IMR-90 (cell line): Measurements from ENCODE around the gene CES3. TPM values are rescaled to one million over a fixed set of nuclear protein-coding genes. Genes with fewer than 3 reads are reported as not detected.

Experiments
- ATAC-seq: fragments of 200-7000 bp; cut with Tn5 transposase; 2 replicates; pipeline ENCODE4 v1.9.1; 2020; ENCODE audit warnings: low read depth, mild to moderate bottlenecking, moderate library complexity
- BruUV-seq: library from RNA; stranded (reverse); fragments of 400-500 nt; replicated peaks from 2 replicates; lab custom pipeline; 2021; lab: Mats Ljungman, UMichigan
- CTCF ChIA-PET: fragments of 300-600 bp; formaldehyde crosslinking; extraction: SDS; loops from one replicate; lab custom pipeline; 2021; ENCODE audit warnings: antibody characterized with exemption; lab: Yijun Ruan, JAX
- POLR2A ChIA-PET: fragments of 300-600 bp; sonication (Branson Sonifier 250); formaldehyde crosslinking; loops from one replicate; lab custom pipeline; 2022; ENCODE audit warnings: antibody characterized with exemption; ENCODE audit not compliant: unreplicated experiment; lab: Charles Lee
- DNase-seq: peaks from one replicate; pipeline ENCODE4 v3.0.0; 2013
- H2AFZ ChIP-seq: replicated peaks from 2 replicates; pipeline ENCODE3; 2013; ENCODE audit warnings: low read length, mild to moderate bottlenecking; ENCODE audit not compliant: poor library complexity
- H2AK5ac ChIP-seq: 2 replicates; pipeline ENCODE4 v1.6.1; 2013; ENCODE audit warnings: low read depth, low read length, inconsistent platforms
- H2AK9ac ChIP-seq: replicated peaks from 2 replicates; pipeline ENCODE3; 2013; ENCODE audit warnings: mild to moderate bottlenecking, low read depth, low read length, moderate library complexity; ENCODE audit not compliant: poor library complexity
- H2BK120ac ChIP-seq: 2 replicates; pipeline ENCODE4 v1.6.1; 2013; ENCODE audit warnings: low read depth, low read length, inconsistent platforms
- H2BK15ac ChIP-seq: 3 replicates; pipeline ENCODE4 v1.6.1; 2013; ENCODE audit warnings: low read depth, low read length, inconsistent platforms
- H2BK20ac ChIP-seq: 2 replicates; pipeline ENCODE4 v1.6.1; 2013; ENCODE audit warnings: low read depth, mild to moderate bottlenecking, inconsistent platforms, low read length, moderate library complexity
- H2BK5ac ChIP-seq: 2 replicates; pipeline ENCODE4 v1.6.1; 2013; ENCODE audit warnings: mild to moderate bottlenecking, low read depth, low read length, inconsistent platforms; ENCODE audit not compliant: poor library complexity, severe bottlenecking
- H3K14ac ChIP-seq: replicated peaks from 2 replicates; pipeline ENCODE4 v1.6.1; 2013; ENCODE audit warnings: low read depth, low read length, inconsistent platforms
- H3K18ac ChIP-seq: 2 replicates; pipeline ENCODE4 v1.6.1; 2013; ENCODE audit warnings: low read depth, low read length, control low read depth
- H3K23ac ChIP-seq: 2 replicates; pipeline ENCODE4 v1.6.1; 2013; ENCODE audit warnings: low read depth, low read length, inconsistent platforms
- H3K27ac ChIP-seq: 2 replicates; pipeline ENCODE4 v1.5.1; 2013; ENCODE audit warnings: mild to moderate bottlenecking, control low read depth, low read length; ENCODE audit not compliant: insufficient read depth
- H3K27me3 ChIP-seq: 2 replicates; pipeline ENCODE4 v1.6.1; 2013; ENCODE audit warnings: low read length; ENCODE audit not compliant: control insufficient read depth, insufficient read depth
- H3K36me3 ChIP-seq: 2 replicates; pipeline ENCODE4 v1.6.1; 2013; ENCODE audit warnings: low read length, mixed read lengths; ENCODE audit not compliant: control insufficient read depth, insufficient read depth
- H3K4ac ChIP-seq: 2 replicates; pipeline ENCODE4 v1.6.1; 2013; ENCODE audit warnings: low read depth, low read length, inconsistent platforms
- H3K4me1 ChIP-seq: 2 replicates; pipeline ENCODE4 v1.6.1; 2013; ENCODE audit warnings: low read length, mixed read lengths; ENCODE audit not compliant: control insufficient read depth, insufficient read depth
- H3K4me2 ChIP-seq: 2 replicates; pipeline ENCODE4 v1.6.1; 2013; ENCODE audit warnings: low read depth, mild to moderate bottlenecking, control low read depth, low read length, moderate library complexity
- H3K4me3 ChIP-seq: 2 replicates; pipeline ENCODE4 v1.5.1; 2013; ENCODE audit warnings: low read depth, mild to moderate bottlenecking, control low read depth, low read length, moderate library complexity; ENCODE audit not compliant: insufficient read depth
- H3K56ac ChIP-seq: 2 replicates; pipeline ENCODE4 v1.6.1; 2013; ENCODE audit warnings: low read length, inconsistent platforms; ENCODE audit not compliant: insufficient read depth; ENCODE audit errors: extremely low read depth
- H3K79me1 ChIP-seq, 2 experiments: 2 replicates each; pipeline ENCODE4 v1.6.1; 2013; ENCODE audit warnings: low read length in 2 of 2, inconsistent platforms in 1 of 2, low read depth in 1 of 2
- H3K9ac ChIP-seq: 2 replicates; pipeline ENCODE4 v1.6.1; 2013; ENCODE audit warnings: low read depth, low read length, control low read depth
- H3K9me1 ChIP-seq: 2 replicates; pipeline ENCODE4 v1.6.1; 2013; ENCODE audit warnings: low read length, inconsistent platforms; ENCODE audit not compliant: insufficient read depth
- H3K9me3 ChIP-seq: 2 replicates; pipeline ENCODE4 v1.6.1; 2013; ENCODE audit warnings: low read length; ENCODE audit not compliant: control insufficient read depth, insufficient read depth
- H4K20me1 ChIP-seq: 2 replicates; pipeline ENCODE4 v1.6.1; 2013; ENCODE audit warnings: low read length, inconsistent platforms; ENCODE audit not compliant: insufficient read depth
- H4K5ac ChIP-seq: 2 replicates; pipeline ENCODE4 v1.6.1; 2013; ENCODE audit warnings: mild to moderate bottlenecking, low read depth, low read length, control low read depth
- H4K8ac ChIP-seq, 2 experiments: 2 replicates each; pipeline ENCODE4 v1.6.1; 2013; ENCODE audit warnings: low read depth in 2 of 2, low read length in 2 of 2, control low read depth in 1 of 2, inconsistent platforms in 1 of 2
- H4K91ac ChIP-seq: 2 replicates; pipeline ENCODE4 v1.6.1; 2013; ENCODE audit warnings: low read depth, low read length, inconsistent platforms; ENCODE audit not compliant: insufficient read depth
- NFE2L2 ChIP-seq: fragments of 150-350 bp; IDR thresholded peaks from 2 replicates; pipeline ENCODE4 v1.6.1; 2016; ENCODE audit warnings: low read depth, mild to moderate bottlenecking, low read length
- WGBS, 2 experiments: methylation state at CpG; one replicate each; pipeline versions ENCODE4 v1.1.5 to v1.1.7; 2013; ENCODE audit warnings: missing lambda C conversion rate in 2 of 2; ENCODE audit not compliant: insufficient read length in 1 of 2; ENCODE audit errors: extremely low coverage in 2 of 2; 5-methylcytosine and 5-hydroxymethylcytosine counted together
- dilution Hi-C: fragments of 300-500 bp; cut with HindIII; formaldehyde crosslinking; loops from one replicate; pipeline ENCODE4 v1.14.3; 2018; ENCODE audit warnings: low sequenced_read_pairs; ENCODE audit not compliant: unreplicated experiment
- in situ Hi-C: fragments of 300-500 bp; cut with MboI; formaldehyde crosslinking; loops from 3 replicates; pipeline ENCODE4 v1.14.3; 2019; ENCODE audit warnings: low sequenced_read_pairs, inconsistent platforms, mixed read lengths
- intact Hi-C: fragments of 100-400 bp; cut with micrococcal nuclease; formaldehyde crosslinking; loops from 2 replicates; pipeline ENCODE4 v1.10.0; 2022
- polyA plus RNA-seq, 3 experiments: library from polyadenylated mRNA; depleted of rRNA; stranded (reverse); fragments of >200 nt; gene quantifications; 2 replicates each; pipeline ENCODE4 v1.2.3, GENCODE V29; 2012; ENCODE audit warnings: low replicate concordance in 1 of 3
- total RNA-seq: library from RNA; depleted of rRNA; stranded (reverse); fragments of >200 nt; gene quantifications from 2 replicates; pipeline ENCODE4 v1.2.3, GENCODE V29; 2012

CES3 gene
- total and polyA plus RNA-seq, 2 of the 4 experiments (the other 2 are of a cell fraction), result 0.03 TPM; not detected in 1

DNA sequence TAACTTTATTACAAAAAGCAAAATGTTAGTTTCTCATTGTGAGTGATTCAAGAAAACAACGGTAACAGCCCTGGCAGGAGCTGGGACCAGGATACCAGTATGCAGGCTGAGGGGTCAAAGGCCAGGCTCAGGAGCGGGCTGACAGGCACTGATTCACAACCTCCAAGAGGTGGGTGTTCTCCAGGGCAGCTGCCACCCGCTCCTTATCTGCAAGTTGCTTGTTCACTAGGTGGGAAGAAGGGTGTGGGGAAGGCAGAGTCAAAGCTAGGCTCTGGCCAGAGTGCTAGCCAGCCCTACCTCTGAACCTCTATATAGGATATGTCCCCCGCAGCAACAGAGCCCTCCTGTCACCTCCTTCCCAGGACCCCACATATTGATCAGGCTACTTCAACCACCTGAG lies 29.0 kb upstream of the CES3 start:
- Histone ChIP-seq H2BK15ac (no peak overlapping the region), H3K9me1 (peaks cover 29% of the 10 kb centered on the region), H2AK9ac (no peak overlapping the region), H3K4ac (no peak overlapping the region), H3K56ac (no peak overlapping the region), H2BK5ac (no peak overlapping the region), H2BK20ac (no peak overlapping the region), H3K27ac (no peak overlapping the region), H3K14ac (no peak overlapping the region), H2BK120ac (no peak overlapping the region), H3K27me3 (no peaks in the 10 kb centered on the region), H4K20me1 (peaks cover 34% of the 10 kb centered on the region), H3K4me2 (no peak overlapping the region), H3K4me1 (peaks cover 23% of the 10 kb centered on the region), H4K5ac (no peak overlapping the region), H4K91ac (no peak overlapping the region), H3K18ac (no peak overlapping the region), H3K23ac (no peak overlapping the region), H3K79me1 (peaks cover 19 to 52% of the 10 kb centered on the region in 2 experiments), H3K4me3 (no peak overlapping the region), H3K9ac (no peak overlapping the region), H3K36me3 (peaks cover 9% of the 10 kb centered on the region), H2AK5ac (no peak overlapping the region), H4K8ac (no peak overlapping the region), H3K9me3 (no peaks in the 10 kb centered on the region), H2AFZ (no peak overlapping the region)
- ChIA-PET CTCF (no interaction called here), POLR2A (no interaction called here)
- BruUV-seq, result no TSS peak
- DNase-seq (no peak), ATAC-seq (no peak)
- in situ Hi-C loops (loop anchor here (5.0 kb wide), 1 partner anchor 35 kb away; no protein-coding TSS in a partner anchor), dilution Hi-C loops (no loop called here), intact Hi-C loops (no loop called here)
- WGBS, 2 experiments, result 100% methylated on average over 1 of the region's 4 CpGs; no CpG with 5 or more reads in 1 of the 2 experiments
- no peak for TF ChIP-seq NFE2L2
